ENCODE measurements around the gene CARD11.

The CARD11 gene

DNA sequence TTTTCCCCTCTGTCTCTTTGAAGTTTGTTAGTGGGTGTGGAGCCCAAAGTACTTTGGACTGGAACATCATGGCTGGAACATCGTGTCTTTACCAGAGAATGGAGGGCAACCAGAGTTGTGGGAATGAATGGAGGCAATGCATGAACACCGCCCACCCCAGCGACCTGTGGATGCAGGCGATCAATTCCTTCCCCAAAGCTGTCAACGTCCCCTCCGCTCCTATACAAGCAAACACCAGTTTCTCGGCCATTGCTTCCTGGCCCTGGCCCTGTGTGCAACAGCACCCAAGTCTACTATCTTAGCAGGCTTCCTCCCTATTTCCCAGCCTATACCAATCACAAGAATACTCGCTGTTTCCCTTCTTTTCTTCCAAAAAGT, 62.6 kb downstream of the CARD11 start:
- no peak for DNase-seq (ENCODE audit: low spot score)

DNA sequence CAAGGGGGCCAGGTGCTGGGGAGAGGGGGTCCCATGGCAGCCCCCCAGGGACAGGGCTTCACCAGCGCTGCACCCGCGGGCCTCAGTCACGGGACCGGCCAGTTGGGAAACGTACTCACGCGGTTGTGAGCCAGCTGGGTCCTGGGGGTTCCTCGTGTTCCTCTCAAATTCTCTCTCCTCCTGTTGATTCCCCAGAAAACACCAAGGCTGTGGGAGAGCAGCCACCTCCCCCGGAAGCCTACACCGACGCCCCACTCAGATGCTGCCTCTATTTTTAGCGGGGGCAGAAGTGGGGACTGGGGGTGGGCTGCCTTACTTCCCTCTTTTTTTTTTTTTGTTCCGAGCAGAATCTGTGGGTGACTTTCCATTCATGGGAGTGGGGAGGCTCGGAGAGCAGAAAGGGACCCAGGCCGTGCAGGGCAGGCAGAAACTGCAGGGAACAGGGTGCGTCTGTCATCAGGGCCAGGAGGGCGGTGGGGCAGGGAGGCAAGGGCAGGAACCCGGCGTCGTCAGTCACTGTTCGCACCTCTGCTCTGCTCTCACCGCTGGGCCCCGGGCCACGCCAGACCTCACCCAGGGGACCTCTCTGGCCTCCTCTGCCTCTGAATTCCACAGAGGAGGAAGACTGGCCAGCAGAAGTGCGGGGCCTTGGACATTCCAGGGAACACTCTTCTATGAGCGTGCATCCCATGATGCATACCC, 63.1 kb downstream of the CARD11 start:
- no peak for DNase-seq (ENCODE audit: low spot score)

DNA sequence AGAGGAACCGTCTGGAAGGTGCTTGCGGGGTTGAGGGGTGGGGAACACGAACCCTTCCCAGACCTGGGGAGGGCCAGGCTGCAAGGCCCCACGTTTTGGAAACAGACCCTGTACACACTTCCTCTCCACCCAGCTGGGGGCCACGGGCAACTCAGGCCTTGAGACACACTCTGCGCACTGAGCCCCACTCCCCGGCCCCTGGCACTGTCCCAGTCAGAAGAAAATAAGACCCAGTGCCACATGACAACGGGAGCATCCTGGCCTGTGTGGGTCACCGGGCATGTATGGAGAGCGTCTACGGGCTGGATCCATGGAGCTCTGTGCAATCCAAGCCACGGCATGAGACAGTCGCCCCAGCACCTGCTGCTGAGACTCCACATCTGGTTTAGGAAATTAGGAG, 63.7 kb downstream of the CARD11 start:
- no peak for DNase-seq (ENCODE audit: low spot score)

DNA sequence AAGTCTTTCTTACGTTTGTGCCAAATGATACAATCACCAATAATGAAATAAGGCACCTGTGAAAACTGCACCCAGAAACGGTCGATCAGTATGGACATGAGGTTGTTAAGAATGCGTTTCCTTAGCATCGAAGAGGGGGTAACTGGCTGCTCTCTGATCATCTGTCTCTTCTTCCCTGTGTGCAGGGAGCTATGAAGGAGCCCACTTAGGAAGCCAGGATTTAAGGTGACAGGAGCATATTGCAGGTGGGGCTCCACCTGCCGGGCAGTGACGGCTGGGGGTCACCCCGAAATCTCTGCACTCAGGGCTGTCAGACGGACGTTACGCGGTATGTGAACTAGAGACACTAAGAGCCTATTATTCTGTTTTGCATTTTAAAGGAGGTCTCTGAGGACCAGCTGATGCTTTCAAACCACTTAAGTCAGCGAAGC, 64.5 kb downstream of the CARD11 start:
- DNase-seq (ENCODE audit: low spot score) = no peak

DNA sequence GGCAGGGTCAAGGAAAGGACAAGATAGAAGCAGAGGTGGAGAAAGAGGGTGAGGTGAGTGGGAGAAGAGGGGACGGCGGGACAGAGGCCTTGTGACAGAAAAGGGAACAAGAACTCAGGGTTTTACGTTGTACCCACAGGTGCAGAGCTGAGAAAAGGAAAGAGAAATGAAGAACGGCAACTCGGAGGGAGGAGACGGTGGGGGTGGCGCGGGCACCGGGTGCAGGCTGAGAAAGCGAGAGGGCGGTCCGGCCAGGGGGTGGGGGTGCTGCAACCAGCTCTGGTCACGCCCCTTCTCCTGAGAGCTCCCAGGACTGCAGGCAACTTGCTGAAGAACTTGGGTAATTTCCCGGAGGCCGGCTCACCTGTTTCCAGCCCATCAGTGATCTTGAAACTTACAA, 65.3 kb downstream of the CARD11 start:
- DNase-seq (ENCODE audit: low spot score) = no peak

DNA sequence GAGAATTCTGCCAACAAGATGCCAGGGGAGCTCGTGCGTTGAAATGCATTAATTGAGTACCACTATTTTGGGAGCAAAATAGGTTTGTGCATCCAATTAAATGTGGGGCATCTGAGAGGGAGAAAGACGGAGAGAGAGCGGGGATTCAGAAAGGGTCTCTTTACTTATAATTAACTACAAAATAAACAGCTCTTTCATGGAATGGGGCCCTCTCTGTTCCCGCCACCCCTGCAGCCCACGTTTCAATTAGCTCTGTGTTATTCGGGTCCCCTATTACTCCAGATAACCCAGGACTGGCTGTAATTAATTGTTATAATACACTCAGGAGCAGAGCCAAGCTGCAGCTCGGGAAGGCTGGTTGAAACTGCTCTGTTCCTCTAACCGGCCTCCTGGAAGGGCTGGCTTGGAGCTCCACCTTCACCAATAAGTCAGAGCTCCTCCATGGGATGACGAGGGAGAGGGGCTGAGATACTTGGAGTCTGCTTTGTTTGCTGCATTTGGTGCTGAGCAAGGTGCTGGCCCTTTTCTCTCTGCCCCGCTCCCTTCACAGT, 67.8 kb downstream of the CARD11 start:
- DNase-seq (ENCODE audit: low spot score) = no peak

DNA sequence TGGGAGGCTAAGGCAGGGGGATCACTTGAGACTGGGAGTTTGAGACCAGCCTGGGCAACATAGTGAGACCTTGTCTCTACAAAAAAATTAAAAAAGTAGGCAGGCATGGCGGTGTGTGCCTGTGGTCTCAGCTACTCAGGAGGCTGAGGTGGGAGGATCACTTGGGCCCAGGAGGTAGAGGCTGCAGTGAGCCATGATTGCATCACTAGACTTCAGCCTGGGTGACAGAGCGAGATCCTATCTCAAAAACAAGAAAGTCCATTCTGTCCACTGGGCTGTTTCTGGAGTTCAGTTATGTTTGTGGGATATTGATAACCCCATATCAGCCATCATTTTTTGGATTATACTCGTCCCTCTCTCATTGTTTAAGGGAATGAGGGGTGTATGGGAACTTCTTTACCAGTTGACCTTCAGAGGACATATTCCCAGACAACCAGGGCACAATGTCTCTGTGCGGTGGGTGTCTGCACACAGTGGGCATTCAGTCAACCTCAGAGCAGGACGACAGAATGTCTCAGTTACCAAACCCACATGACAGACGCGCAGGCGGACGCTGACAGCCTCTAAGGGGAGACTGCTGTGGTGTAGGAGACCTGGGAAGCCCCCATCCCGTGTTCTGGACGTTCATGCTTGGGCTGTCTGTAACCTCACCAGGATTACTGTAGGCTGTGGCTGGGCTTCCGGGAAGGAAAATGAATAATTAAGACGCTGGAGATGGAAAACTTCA, 69.4 kb downstream of the CARD11 start:
- DNase-seq (ENCODE audit: low spot score) = no peak

DNA sequence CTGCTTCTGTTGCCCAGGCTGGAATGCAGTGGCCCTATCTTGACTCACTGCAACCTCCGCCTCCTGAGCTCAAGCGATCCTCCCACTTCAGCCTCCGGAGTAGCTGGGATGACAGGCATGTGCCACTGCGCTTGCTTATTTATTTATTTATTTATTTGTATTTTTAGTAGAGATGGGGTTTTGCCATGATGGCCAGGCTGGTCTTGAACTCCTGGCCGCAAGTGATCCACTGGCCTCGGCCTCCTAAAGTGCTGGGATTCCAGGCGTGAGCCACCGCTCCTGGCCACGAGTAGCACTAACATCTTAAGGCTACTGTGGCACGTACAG, 70.9 kb downstream of the CARD11 start:
- no peak for DNase-seq (ENCODE audit: low spot score)

DNA sequence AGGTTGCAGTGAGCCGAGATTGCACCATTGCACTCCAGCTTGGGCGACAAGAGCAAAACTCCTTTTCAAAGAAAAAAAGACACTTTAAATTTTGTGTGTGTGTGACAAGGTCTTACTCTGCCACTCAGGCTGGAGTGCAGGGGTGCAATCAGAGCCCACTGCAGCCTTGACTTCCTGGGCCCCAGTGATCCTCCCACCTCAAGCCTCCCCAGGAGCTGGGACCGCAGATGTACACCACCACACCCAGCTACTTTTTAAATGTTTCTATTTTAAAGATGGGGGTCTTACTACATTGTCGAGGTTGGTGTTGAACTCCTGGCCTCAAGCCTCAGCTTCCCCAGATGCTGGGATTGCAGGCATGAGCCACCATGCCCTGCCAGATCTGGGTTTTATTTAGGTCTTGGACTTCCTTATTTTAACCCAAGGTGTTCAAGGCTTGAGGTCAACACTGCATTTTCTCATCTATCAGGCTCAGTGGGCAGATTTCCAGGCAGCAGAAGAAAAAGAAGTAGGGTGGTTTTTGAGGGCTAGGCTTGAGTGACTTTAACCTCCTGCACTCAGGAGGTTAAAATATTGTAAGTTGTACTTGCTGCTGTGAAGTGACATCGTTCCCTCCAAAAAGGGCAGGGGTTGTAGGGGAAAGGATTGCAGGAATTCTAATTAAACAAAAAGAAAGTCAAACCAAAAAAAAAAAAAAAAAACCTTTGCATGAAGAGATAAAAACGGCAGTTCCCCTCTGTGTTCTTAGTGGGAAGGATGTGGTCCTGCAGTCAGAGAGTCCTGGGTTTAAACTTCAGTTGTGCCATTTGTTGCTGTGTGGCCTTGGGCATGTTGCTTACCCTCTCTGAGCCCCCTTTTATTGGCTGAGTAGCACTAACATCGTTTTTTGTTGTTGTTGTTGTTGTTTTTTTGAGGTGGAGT, 71.5 kb downstream of the CARD11 start:
- DNase-seq (ENCODE audit: low spot score) = no peak

DNA sequence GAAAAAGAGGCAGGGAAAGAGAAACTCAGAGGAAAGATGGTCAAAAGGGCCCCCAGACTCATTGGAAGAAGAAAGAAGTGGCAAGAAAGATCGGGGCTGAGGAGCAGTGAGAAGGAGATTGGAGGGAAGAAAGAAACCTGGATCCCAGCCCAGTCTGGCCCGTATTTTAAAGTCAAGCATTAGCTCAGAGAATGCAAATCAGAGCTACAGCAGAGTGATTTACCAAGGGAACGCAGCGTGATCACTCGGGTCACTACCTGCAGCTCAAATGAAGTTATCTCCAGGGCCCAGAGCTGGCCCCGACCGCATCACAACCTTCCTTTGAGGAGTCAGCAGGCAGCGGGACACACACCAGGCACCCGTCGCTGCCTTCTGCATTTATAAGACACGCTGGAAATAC, 72.8 kb downstream of the CARD11 start:
- DNase-seq (ENCODE audit: low spot score) = no peak

DNA sequence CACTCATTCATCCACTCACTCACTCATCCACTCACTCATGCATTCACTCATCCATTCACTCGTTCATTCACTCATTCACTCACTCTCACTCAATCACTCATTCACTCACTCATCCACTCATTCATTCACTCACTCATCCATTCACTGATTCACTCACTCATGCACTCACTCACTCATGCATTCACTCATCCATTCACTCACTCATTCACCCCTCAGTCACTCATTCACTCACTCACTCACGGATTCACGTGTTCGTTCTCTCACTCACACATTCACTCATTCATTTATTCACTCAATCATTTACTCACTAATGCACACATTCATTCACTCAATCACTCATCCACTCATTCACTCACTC, 73.4 kb downstream of the CARD11 start:
- DNase-seq (ENCODE audit: low spot score) = no peak

DNA sequence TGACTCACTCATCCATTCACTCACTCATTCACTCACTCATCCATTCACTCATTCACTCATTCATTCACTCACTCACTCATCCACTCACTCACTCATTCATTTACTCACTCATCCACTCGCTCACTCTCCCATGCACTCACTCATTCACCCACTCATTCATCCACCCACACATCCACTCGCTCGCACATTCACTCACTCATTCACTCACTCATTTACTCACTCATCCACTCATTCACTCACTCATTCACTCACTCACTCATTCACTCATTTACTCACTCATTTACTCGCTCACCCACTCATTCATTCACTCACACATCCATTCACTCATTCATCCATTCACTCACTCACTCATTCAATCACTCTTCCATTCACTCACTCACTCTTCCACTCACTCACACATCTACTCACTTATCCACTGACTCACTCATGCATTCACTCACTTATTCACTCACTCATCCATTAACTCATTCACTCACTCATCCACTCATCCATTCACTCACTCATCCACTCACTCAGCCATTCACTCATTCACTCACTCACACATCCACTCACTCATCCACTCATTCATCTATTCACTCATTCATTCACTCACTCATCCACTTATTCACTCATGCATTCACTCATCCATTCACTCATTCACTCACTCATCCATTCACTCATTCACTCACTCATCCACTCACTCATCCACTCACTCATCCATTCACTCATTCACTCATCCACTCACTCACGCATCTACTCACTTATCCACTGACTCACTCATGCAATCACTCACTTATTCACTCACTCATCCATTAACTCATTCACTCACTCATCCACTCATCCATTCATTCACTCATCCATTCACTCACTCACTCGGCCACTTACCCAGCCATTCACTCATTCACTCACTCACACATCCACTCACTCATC, 74.0 kb downstream of the CARD11 start:
- DNase-seq (ENCODE audit: low spot score) = no peak

DNA sequence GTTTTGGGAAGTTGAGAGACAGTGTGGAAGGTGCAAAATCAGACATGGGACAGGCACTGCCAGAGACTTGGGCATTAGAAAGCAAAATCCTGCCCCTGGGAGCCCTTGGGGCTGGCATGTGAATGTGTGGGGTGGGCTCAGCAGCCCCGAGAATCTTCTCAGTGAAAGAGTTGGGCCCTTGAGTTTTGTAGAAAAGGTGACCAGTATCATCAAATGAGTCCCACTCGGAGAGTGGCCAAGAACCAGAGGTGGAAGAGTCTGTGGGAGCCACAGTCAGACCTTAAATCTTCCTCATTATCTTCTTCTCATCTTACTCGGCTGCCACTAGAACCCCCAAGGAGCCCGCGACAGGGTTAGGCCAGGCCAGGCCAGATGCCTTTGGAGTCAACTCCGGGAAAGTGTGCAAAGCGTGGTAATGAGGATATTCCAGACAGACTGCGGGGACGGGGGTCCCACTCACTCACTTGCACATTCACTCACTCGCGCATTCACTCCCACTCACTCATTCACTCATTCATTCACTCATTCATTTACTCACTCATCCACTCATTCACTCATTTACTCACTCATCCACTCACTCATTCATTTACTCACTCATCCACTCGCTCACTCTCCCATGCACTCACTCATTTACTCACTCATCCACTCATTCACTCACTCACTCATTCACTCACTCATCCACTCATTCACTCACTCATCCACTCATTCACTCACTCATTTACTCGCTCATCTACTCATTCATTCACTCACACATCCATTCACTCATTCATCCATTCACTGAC, 74.9 kb downstream of the CARD11 start:
- no peak for DNase-seq (ENCODE audit: low spot score)

DNA sequence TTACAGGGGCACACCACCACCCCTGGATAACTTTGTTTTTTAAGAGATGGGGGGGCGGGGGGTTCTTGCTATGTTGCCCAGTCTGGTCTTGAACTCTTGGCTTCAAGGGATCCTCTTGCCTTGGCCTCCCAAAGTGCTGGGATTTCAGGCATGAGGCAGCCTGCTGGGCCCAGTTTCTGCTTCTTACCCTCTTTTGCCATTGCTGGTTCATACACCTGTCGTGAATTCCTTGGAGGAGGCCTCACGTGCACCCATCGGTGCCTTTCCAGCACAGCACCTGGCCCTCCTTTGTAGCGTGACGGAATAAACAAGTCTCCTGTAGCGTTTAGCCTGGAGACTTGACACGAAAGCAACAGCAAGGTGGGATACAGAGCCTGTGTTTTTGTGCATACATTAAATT, 75.5 kb downstream of the CARD11 start:
- no peak for DNase-seq (ENCODE audit: low spot score)

DNA sequence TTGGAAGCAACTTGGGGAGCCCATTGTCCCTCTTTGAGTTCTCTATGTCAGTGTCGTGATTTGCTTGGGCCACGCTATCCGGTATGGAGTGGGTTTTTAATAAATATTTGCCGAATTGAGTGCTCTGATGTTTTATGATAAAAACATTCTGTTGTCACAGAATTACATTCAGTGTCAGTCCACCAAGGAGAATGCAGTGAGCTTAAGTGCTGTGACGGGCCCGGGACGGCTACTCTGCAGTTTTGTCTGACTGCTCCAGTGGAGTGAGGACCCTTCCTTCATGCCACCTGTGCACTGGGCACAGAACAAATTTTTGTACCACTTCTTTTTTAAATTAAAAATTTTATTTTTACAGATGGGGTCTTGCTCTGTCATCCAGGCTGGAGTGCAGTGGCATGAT, 76.0 kb downstream of the CARD11 start:
- no peak for DNase-seq (ENCODE audit: low spot score)

DNA sequence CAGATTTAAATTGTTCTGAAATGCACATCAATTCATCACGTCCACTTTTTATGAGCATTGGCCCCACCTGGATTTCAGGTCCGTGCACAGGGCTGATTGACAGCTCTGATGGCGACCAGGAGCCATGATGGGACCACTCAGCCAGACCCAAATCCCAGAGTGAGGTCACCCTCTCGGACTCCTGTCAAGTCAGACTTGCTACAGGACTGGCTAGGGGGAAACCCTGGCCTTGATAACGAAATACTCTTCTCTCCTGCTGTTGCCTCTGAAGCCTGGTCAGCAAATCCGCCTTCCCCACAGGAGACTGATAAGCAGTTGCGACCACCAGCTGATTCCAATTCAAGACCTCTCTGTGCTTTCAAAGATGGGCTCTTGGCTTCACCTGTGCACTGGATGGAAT, 76.4 kb downstream of the CARD11 start:
- DNase-seq (ENCODE audit: low spot score) = no peak

DNA sequence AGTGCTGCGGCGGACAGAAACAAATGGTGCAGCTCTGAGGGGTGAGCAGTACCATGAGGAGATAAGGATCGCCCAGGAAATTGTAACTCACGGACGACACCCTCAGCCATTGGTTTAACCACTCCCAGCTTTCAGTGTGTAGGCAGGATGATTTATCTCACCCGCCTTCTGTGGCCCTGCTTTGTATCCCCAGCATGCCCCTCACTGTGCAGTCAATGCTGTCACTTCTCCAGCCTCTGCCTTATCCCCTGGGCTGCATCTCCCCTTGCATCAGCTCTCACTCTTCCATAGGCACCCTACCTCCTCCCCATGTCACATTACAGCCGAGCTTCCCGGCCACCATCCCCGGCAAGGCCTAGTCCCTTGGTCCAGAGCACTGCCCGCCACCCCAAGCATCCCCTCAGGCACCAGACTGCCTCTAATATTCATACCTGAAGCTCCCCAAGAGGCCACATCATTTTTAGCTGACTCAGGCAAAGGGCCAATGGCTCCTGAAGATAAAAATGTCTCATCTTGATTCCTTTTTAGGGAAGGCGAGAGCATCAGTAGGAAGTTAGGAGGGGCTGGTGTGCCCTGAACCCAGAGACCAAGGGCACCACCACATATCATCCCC, 77.1 kb downstream of the CARD11 start:
- no peak for DNase-seq (ENCODE audit: low spot score)

DNA sequence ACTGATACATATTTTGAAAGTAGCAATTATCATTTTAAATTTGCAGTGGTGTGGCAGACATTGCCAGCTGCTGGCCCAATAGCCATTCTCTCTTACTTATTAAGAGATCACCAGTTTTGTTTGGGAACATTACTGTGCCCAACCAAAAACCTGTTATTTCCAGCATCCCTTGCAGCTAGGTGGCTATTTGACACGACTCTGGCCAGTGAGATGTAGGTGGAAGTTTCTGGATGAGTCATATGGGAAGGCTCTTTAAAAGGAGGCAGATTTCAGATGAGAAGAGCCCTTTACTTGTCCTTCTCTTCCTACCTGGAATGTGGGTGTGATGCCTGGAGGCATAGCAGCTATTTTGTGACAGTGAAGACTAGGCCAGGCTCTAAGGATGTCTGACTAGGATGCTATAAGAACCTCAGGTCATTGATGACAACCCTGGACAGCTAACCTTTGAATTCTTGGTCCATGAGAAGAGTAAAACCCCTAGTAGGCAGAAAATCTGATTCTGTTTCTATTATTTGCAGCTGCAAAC, 77.9 kb downstream of the CARD11 start:
- no peak for DNase-seq (ENCODE audit: low spot score)

DNA sequence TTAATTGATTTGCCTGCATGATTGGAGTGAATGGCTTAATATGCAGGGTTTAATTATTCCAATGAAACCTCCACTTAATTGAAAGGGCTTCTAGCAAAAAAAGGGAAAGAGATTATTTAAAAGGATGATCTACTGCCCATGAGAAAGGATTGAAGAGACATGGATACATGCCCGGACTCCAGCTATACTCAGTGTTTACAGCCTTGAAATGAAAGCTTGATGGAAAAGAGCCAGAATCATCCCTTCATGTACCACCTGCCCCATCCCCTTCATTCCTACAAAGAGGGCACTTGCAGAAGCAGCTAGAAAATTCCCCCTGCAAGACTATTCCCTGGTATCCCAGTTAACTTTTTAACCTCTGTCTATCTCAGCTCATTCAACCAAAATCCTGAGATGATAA, 78.4 kb downstream of the CARD11 start:
- DNase-seq (ENCODE audit: low spot score) = no peak

DNA sequence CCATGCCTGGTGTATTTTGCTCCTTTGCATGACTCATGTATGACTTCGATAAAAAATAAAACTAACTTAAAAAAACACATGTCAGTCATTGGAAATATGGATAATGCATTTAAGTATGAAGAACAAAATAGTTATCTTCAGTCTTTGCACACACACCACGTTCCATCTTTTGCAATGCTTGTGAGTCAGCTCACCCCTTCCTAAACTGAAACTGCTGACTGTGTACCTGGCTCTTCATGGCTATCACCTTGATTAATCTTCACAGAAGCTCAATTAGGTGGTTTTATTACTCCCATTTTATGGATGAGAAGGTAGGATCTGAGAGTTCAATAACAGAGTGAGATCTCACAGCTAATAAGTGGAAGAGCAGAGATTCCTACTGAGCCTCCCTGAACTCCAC, 79.5 kb downstream of the CARD11 start:
- DNase-seq (ENCODE audit: low spot score) = no peak

Data from HuH-7 (cell line).